ENCODE measurements around the gene DEFB115. TPM values are rescaled to one million over a fixed set of nuclear protein-coding genes. Genes with fewer than 3 reads are reported as not detected.

Gene DEFB115, protein sequence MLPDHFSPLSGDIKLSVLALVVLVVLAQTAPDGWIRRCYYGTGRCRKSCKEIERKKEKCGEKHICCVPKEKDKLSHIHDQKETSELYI
- total RNA-seq: not detected in 2 replicates

DNA sequence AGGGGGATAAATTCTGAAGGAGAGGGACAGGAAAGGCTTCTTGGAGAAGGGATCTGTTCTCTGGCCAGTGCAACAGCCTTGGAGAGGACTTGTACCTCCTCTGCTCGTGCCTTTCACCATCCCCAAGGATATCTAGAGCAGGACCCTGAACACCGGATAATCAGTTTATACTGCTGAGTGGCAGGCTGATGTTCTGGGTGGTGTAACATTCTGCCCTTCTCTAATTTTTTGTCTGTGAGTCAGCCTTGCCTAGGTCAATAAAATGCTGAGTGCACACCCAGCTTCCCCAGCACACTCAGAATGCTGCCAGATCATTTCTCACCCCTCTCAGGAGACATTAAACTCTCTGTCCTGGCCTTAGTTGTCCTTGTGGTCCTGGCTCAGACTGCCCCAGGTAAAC is at the start of gene DEFB115:
TSS of gene DEFB115 (plus strand) at position 301 of the 400 bp plus-strand sequence. CDS start at position 301, 0 bp downstream.
- H3K36me3 Mint-ChIP-seq (ENCODE audit: low read depth): no peaks in the 10 kb centered on the region
- no peak for DNase-seq
- H3K4me1 Mint-ChIP-seq: no peaks in the 10 kb centered on the region
- H3K4me3 Mint-ChIP-seq: no peak within 1 kb of the TSS
- H3K27me3 Mint-ChIP-seq: no peaks in the 10 kb centered on the region
- H3K27ac Mint-ChIP-seq: no peak within 1 kb of the TSS
- no peak for ATAC-seq (ENCODE audit: low read depth)
- CTCF ChIA-PET: no interaction called here
- POLR2A ChIA-PET: no interaction called here
- intact Hi-C loops (cut with micrococcal nuclease): no loop called here
- TF ChIP-seq, protein P1, sequence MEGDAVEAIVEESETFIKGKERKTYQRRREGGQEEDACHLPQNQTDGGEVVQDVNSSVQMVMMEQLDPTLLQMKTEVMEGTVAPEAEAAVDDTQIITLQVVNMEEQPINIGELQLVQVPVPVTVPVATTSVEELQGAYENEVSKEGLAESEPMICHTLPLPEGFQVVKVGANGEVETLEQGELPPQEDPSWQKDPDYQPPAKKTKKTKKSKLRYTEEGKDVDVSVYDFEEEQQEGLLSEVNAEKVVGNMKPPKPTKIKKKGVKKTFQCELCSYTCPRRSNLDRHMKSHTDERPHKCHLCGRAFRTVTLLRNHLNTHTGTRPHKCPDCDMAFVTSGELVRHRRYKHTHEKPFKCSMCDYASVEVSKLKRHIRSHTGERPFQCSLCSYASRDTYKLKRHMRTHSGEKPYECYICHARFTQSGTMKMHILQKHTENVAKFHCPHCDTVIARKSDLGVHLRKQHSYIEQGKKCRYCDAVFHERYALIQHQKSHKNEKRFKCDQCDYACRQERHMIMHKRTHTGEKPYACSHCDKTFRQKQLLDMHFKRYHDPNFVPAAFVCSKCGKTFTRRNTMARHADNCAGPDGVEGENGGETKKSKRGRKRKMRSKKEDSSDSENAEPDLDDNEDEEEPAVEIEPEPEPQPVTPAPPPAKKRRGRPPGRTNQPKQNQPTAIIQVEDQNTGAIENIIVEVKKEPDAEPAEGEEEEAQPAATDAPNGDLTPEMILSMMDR (IDR thresholded peaks at IDR 0.05): no peak
- peaks cover 10% of the 10 kb centered on the region for H3K9me3 Mint-ChIP-seq

DNA sequence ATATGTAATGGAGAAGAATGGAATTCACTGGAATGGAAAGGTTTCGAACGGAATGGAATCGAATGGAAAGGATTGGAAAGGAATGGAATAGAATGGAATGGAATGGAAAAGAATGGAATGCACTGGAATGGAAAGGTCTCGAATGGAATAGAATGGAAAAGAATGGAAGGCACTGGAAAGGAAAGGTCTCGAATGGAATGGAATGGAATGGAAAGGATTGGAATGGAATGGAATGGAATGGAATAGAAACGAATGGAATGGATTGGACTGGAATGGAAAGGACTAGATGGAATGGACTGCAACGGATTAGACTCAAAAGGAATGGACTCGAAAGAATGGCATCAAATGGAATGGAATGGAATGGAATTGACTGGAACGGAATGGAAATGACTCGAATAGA is 20.5 kb upstream of the DEFB115 start:
- Mint-ChIP-seq H3K27ac (no peak overlapping the region), H3K4me1 (no peaks in the 10 kb centered on the region), H3K36me3 (ENCODE audit: low read depth) (no peaks in the 10 kb centered on the region), H3K9me3 (no peaks in the 10 kb centered on the region), H3K27me3 (no peaks in the 10 kb centered on the region), H3K4me3 (no peak overlapping the region)
- TF ChIP-seq, protein P1 (IDR thresholded peaks at IDR 0.05): no peak
- DNase-seq: no peak
- intact Hi-C loops (cut with micrococcal nuclease): no loop called here
- ChIA-PET POLR2A (no interaction called here), CTCF (no interaction called here)
- ATAC-seq (ENCODE audit: low read depth): no peak

DNA sequence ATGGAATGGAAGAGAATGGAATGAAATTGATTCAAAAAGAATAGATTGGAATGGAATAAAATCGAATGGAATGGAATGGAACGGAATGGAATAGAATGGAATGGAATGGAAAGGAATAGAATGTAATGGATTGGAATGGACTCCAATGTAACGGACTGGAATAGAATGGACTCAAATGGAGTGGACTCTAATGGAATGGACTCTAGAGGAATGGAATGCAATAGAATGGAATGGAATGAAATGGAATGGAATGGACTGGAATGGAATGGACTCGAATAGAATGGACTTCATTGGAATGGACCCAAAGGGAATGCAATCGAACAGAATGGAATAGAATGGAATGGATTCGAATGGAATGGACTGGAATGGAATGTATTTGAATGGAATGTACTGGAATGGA is 19.7 kb upstream of the DEFB115 start:
- DNase-seq (no peak), ATAC-seq (ENCODE audit: low read depth) (no peak)
- Mint-ChIP-seq H3K4me3 (no peak overlapping the region), H3K4me1 (no peaks in the 10 kb centered on the region), H3K9me3 (no peaks in the 10 kb centered on the region), H3K27ac (no peak overlapping the region), H3K36me3 (ENCODE audit: low read depth) (no peaks in the 10 kb centered on the region), H3K27me3 (no peaks in the 10 kb centered on the region)
- TF ChIP-seq, protein P1 (IDR thresholded peaks at IDR 0.05): no peak
- intact Hi-C loops (cut with micrococcal nuclease): no loop called here
- ChIA-PET CTCF (no interaction called here), POLR2A (no interaction called here)

DNA sequence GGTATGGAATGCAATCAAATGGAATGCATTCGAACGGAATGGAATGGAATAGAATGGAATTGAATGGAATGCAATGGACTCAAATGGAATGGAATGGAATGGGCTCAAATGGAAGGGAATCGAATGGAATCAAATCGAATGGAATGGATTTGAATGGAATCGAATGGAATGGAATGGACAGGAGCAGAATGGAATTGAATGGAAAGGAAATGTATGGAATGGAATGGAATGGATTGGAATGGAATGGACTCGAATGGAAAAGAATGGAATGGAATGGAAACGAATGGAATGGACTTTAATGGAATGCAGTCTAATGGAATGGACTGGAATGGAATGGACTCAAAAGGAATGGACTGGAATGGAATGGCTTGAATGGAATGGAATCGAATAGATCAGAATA is 18.3 kb upstream of the DEFB115 start:
- H3K36me3 Mint-ChIP-seq (ENCODE audit: low read depth): no peaks in the 10 kb centered on the region
- intact Hi-C loops (cut with micrococcal nuclease): no loop called here
- TF ChIP-seq, protein P1 (IDR thresholded peaks at IDR 0.05): no peak
- CTCF ChIA-PET: no interaction called here
- ATAC-seq (ENCODE audit: low read depth) (no peak), DNase-seq (no peak)
- no peak overlapping the region for H3K4me3 Mint-ChIP-seq
- no peaks in the 10 kb centered on the region for H3K27me3 Mint-ChIP-seq
- POLR2A ChIA-PET: no interaction called here
- no peaks in the 10 kb centered on the region for H3K9me3 Mint-ChIP-seq
- no peaks in the 10 kb centered on the region for H3K4me1 Mint-ChIP-seq
- no peak overlapping the region for H3K27ac Mint-ChIP-seq

DNA sequence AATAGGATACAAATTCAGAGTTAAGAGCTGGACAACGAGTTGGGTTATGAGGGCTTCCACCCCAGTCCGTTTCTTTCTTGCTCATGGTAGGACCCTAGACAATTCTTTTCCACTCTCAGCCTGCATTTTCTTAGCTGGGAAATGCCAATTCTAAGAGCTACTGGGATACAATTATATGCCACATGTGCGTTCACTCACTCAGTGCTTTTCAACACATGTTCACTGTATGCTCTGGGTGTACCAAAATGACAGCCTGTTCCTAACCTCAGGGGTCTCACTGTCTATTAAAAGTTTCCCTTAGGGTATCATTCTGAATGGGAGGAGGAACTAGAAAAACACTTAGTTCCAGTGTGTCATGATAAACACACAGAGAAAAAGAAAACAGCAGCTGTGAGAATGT is 505 bp upstream of the DEFB115 start:
- DNase-seq (no peak), ATAC-seq (ENCODE audit: low read depth) (no peak)
- intact Hi-C loops (cut with micrococcal nuclease): no loop called here
- CTCF ChIA-PET: no interaction called here
- Mint-ChIP-seq H3K4me1 (no peaks in the 10 kb centered on the region), H3K27me3 (no peaks in the 10 kb centered on the region), H3K36me3 (ENCODE audit: low read depth) (no peaks in the 10 kb centered on the region), H3K27ac (no peak overlapping the region), H3K4me3 (no peak overlapping the region), H3K9me3 (peaks cover 10% of the 10 kb centered on the region)
- POLR2A ChIA-PET: no interaction called here
- TF ChIP-seq, protein P1 (IDR thresholded peaks at IDR 0.05): no peak

Measured in activated B cell treated with CpG ODN at 0.5 μM for 24 hours (primary cell).